ENCODE measurements around the gene SNRPA1.

SNRPA1 gene

GRCh38 chr15:101237251-101237650 lies 57.8 kb downstream of the SNRPA1 start:
- DNase-seq: no peak

GRCh38 chr15:101233651-101234280 lies 61.3 kb downstream of the SNRPA1 start:
- no peak for DNase-seq

GRCh38 chr15:101232677-101233076 lies 62.4 kb downstream of the SNRPA1 start:
- no peak for DNase-seq

Measured in NCI-H2029 treated with DMSO at 0.1 percent for 48 hours (cell line).